Midbrain (tissue), 1 donor: Measurements from ENCODE around the gene CSH1.
"Not testable (repeated sequence)": the region's sequence is repeated elsewhere in the genome, so short reads cannot be mapped to it uniquely, and the experiment has no call there.

Experiments used
- DNase-seq: peaks from one replicate; lab custom pipeline; 2025; lab: John Stamatoyannopoulos, UW

CSH1 gene

GRCh38 chr17:63896524-63897354, at the start of gene CSH1:
TSS of gene CSH1 (minus strand) at chr17:63896574. CDS start at chr17:63896511, 63 bp downstream.
- not testable (repeated sequence) for DNase-seq

GRCh38 chr17:63945784-63946439, 49.5 kb upstream of the CSH1 start:
- no peak for DNase-seq

- DNase-seq, result no peak
These were observed 48.5 kb upstream of the CSH1 start for GRCh38 chr17:63944736-63945499.

GRCh38 chr17:63943745-63944144, 47.4 kb upstream of the CSH1 start:
- DNase-seq, result no peak

GRCh38 chr17:63942309-63942985, 46.1 kb upstream of the CSH1 start:
- DNase-seq, result no peak

GRCh38 chr17:63941751-63942150, 45.4 kb upstream of the CSH1 start:
- DNase-seq, result no peak

GRCh38 chr17:63941162-63941561, 44.8 kb upstream of the CSH1 start:
- DNase-seq, result no peak

GRCh38 chr17:63940584-63940983, 44.2 kb upstream of the CSH1 start:
- no peak for DNase-seq

- no peak for DNase-seq
These were observed 43.5 kb upstream of the CSH1 start for GRCh38 chr17:63939884-63940283.

- DNase-seq, result no peak
These were observed 43.0 kb upstream of the CSH1 start for GRCh38 chr17:63939401-63939800.

- no peak for DNase-seq
These were observed 41.5 kb upstream of the CSH1 start for GRCh38 chr17:63937920-63938319.

- DNase-seq, result no peak
These were observed 40.9 kb upstream of the CSH1 start for GRCh38 chr17:63937319-63937718.

GRCh38 chr17:63934183-63935112, 38.1 kb upstream of the CSH1 start:
- DNase-seq, result no peak

GRCh38 chr17:63933598-63933997, 37.2 kb upstream of the CSH1 start:
- no peak for DNase-seq

- DNase-seq, result no peak
These were observed 36.3 kb upstream of the CSH1 start for GRCh38 chr17:63932721-63933120.

GRCh38 chr17:63931981-63932561, 35.7 kb upstream of the CSH1 start, which contains the start of gene CD79B:
TSS of gene CD79B (minus strand) at chr17:63932331. CDS start at chr17:63932261, 70 bp downstream.
- no peak for DNase-seq

- no peak for DNase-seq
These were observed 34.7 kb upstream of the CSH1 start for GRCh38 chr17:63930951-63931575.

- no peak for DNase-seq
These were observed 33.7 kb upstream of the CSH1 start for GRCh38 chr17:63929860-63930766.
